ENCODE data around the gene FGF1.

DNA sequence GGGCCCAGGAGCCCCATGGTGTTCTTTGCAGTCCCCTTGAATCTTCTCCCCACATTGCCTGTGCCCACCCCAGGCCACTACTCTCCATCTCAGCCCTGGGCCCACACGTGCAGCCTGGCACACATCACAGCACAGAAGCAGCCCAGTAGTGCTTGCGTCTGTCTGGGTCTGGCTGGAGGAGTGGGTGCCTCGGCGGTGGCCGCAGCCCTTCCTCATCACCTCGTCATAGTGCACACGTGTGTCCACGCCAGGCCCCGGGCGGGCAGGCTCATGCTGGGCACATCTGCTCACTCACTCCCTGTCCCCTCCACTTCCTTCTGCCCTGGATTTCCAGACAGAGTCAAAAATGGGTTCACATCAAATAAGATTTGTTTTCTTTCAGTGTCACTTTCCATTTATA lies 33.3 kb downstream of the FGF1 start:
- TF ChIP-seq, protein P1, sequence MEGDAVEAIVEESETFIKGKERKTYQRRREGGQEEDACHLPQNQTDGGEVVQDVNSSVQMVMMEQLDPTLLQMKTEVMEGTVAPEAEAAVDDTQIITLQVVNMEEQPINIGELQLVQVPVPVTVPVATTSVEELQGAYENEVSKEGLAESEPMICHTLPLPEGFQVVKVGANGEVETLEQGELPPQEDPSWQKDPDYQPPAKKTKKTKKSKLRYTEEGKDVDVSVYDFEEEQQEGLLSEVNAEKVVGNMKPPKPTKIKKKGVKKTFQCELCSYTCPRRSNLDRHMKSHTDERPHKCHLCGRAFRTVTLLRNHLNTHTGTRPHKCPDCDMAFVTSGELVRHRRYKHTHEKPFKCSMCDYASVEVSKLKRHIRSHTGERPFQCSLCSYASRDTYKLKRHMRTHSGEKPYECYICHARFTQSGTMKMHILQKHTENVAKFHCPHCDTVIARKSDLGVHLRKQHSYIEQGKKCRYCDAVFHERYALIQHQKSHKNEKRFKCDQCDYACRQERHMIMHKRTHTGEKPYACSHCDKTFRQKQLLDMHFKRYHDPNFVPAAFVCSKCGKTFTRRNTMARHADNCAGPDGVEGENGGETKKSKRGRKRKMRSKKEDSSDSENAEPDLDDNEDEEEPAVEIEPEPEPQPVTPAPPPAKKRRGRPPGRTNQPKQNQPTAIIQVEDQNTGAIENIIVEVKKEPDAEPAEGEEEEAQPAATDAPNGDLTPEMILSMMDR (IDR thresholded peaks at IDR 0.05; ENCODE audit: low read depth, low read length) = no peak
- TF ChIP-seq EZH2phosphoT487 (IDR thresholded peaks at IDR 0.05; ENCODE audit: low read depth) = no peak

Measured in OCI-LY3 (cell line).